Measurements from ENCODE around the gene OR5A1.

OR5A1 gene

DNA sequence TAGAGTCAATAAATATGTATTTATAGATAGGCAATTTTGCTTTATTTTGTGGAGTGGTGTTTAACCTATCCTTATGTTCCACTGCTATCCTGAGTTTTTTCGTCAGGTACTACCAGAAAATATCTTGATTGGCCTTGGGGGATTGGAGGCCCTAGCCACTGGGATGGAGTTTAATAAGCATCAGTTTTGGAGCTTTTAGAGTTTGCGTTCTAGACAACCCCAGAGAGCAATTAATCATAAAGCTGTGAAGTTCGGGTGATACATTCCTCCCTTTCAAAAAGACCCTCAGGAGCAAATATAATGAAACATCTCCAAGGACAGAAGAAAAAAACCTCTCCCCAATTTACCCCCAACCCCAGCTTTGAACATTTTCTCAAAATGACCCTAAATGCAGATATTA, at the start of gene OR5A1:
Gene OR5A1, plus strand, starts transcription at position 301 of the 400 bp plus-strand sequence. CDS start 6,700 bp downstream, outside the sequence.
- H3K4me1 ChIP-seq (ENCODE audit: control insufficient read depth, insufficient read depth, low read length) = no peaks in the 10 kb centered on the region

GRCh38 chr11:59394186-59394585, 42.1 kb upstream of the OR5A1 start:
- H3K9ac ChIP-seq (ENCODE audit: low read length) = no peak overlapping the region
- no peaks in the 10 kb centered on the region for H3K36me3 ChIP-seq (ENCODE audit: control insufficient read depth, insufficient read depth, low read length)
- H3K27ac ChIP-seq (ENCODE audit: low read depth, low read length) = no peak overlapping the region
- no peaks in the 10 kb centered on the region for H3K27me3 ChIP-seq (ENCODE audit: control insufficient read depth, insufficient read depth, low read length)
- no peaks in the 10 kb centered on the region for H3K4me1 ChIP-seq (ENCODE audit: control insufficient read depth, insufficient read depth, low read length)
- H3K4me3 ChIP-seq (ENCODE audit: low read length) = no peak overlapping the region

More for the DNA sequence above, at the start of gene OR5A1:
- no peak within 1 kb of the TSS for H3K9ac ChIP-seq (ENCODE audit: low read length)
- no peak within 1 kb of the TSS for H3K27ac ChIP-seq (ENCODE audit: low read depth, low read length)
- no peaks in the 10 kb centered on the region for H3K27me3 ChIP-seq (ENCODE audit: control insufficient read depth, insufficient read depth, low read length)
- no peak within 1 kb of the TSS for H3K4me3 ChIP-seq (ENCODE audit: low read length)
- H3K36me3 ChIP-seq (ENCODE audit: control insufficient read depth, insufficient read depth, low read length) = no peaks in the 10 kb centered on the region

- Histone ChIP-seq H3K27ac (ENCODE audit: low read depth, low read length) (no peak overlapping the region), H3K27me3 (ENCODE audit: control insufficient read depth, insufficient read depth, low read length) (no peaks in the 10 kb centered on the region), H3K4me3 (ENCODE audit: low read length) (no peak overlapping the region), H3K36me3 (ENCODE audit: control insufficient read depth, insufficient read depth, low read length) (no peaks in the 10 kb centered on the region), H3K4me1 (ENCODE audit: control insufficient read depth, insufficient read depth, low read length) (no peaks in the 10 kb centered on the region), H3K9ac (ENCODE audit: low read length) (no peak overlapping the region)
Measured at GRCh38 chr11:59400461-59401261, 35.6 kb upstream of the OR5A1 start.

- no peak overlapping the region for H3K4me3 ChIP-seq (ENCODE audit: low read length)
- H3K27me3 ChIP-seq (ENCODE audit: control insufficient read depth, insufficient read depth, low read length) = no peaks in the 10 kb centered on the region
- H3K27ac ChIP-seq (ENCODE audit: low read depth, low read length) = no peak overlapping the region
- H3K36me3 ChIP-seq (ENCODE audit: control insufficient read depth, insufficient read depth, low read length) = no peaks in the 10 kb centered on the region
- no peaks in the 10 kb centered on the region for H3K4me1 ChIP-seq (ENCODE audit: control insufficient read depth, insufficient read depth, low read length)
- H3K9ac ChIP-seq (ENCODE audit: low read length) = no peak overlapping the region
Measured at GRCh38 chr11:59401262-59401552, 35.1 kb upstream of the OR5A1 start.

DNA sequence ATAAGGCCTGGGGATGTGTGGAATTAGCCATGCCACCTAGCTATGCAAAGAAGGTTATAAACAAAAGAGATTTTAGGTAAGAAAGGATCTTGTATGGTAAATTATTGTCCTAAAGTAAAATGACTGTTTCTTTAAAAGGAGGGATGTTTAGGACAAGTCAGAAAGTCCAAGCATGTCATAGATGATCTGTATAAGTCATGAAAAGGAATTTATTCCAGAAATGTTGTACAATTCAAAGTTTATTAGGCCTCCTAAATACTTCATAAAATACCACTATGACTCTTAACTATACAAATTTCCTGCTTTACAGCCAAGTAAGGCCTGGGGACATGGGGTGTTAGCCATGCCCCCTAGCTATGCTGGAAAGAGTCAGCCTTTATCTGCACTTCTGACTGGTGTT, 32.7 kb upstream of the OR5A1 start:
- H3K4me3 ChIP-seq (ENCODE audit: low read length) = no peak overlapping the region
- no peaks in the 10 kb centered on the region for H3K36me3 ChIP-seq (ENCODE audit: control insufficient read depth, insufficient read depth, low read length)
- H3K27me3 ChIP-seq (ENCODE audit: control insufficient read depth, insufficient read depth, low read length) = no peaks in the 10 kb centered on the region
- H3K9ac ChIP-seq (ENCODE audit: low read length) = no peak overlapping the region
- H3K27ac ChIP-seq (ENCODE audit: low read depth, low read length) = no peak overlapping the region
- H3K4me1 ChIP-seq (ENCODE audit: control insufficient read depth, insufficient read depth, low read length) = no peaks in the 10 kb centered on the region

DNA sequence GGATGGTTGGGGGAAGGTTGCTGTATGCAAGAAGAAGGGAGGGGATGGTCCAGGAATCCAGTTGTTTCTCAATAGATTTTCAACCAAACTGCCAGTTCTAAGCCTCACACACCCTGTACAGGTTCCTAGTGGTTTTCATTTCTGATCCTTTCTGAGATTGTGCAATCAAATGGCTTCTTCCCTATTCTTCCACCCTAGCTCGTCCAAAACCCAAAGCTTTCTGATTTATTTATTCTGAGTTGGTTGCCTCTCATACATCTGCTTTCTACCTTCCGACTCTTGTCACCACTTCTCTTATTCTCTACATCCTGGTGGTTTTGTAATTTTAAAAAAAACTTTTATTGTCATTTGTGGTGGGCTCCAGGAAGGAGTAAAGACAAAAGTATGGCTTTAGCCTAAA, 22.6 kb upstream of the OR5A1 start:
- no peaks in the 10 kb centered on the region for H3K27me3 ChIP-seq (ENCODE audit: control insufficient read depth, insufficient read depth, low read length)
- no peak overlapping the region for H3K27ac ChIP-seq (ENCODE audit: low read depth, low read length)
- H3K4me3 ChIP-seq (ENCODE audit: low read length) = no peak overlapping the region
- no peak overlapping the region for H3K9ac ChIP-seq (ENCODE audit: low read length)
- H3K4me1 ChIP-seq (ENCODE audit: control insufficient read depth, insufficient read depth, low read length) = no peaks in the 10 kb centered on the region
- no peaks in the 10 kb centered on the region for H3K36me3 ChIP-seq (ENCODE audit: control insufficient read depth, insufficient read depth, low read length)

GRCh38 chr11:59415111-59415510, 21.2 kb upstream of the OR5A1 start:
- Histone ChIP-seq H3K36me3 (ENCODE audit: control insufficient read depth, insufficient read depth, low read length) (no peaks in the 10 kb centered on the region), H3K4me1 (ENCODE audit: control insufficient read depth, insufficient read depth, low read length) (no peaks in the 10 kb centered on the region), H3K4me3 (ENCODE audit: low read length) (no peak overlapping the region), H3K9ac (ENCODE audit: low read length) (no peak overlapping the region), H3K27ac (ENCODE audit: low read depth, low read length) (no peak overlapping the region), H3K27me3 (ENCODE audit: control insufficient read depth, insufficient read depth, low read length) (no peaks in the 10 kb centered on the region)

GRCh38 chr11:59416613-59417012, 19.7 kb upstream of the OR5A1 start:
- Histone ChIP-seq H3K4me3 (ENCODE audit: low read length) (no peak overlapping the region), H3K9ac (ENCODE audit: low read length) (no peak overlapping the region), H3K4me1 (ENCODE audit: control insufficient read depth, insufficient read depth, low read length) (no peaks in the 10 kb centered on the region), H3K27ac (ENCODE audit: low read depth, low read length) (no peak overlapping the region), H3K27me3 (ENCODE audit: control insufficient read depth, insufficient read depth, low read length) (no peaks in the 10 kb centered on the region), H3K36me3 (ENCODE audit: control insufficient read depth, insufficient read depth, low read length) (no peaks in the 10 kb centered on the region)

DNA sequence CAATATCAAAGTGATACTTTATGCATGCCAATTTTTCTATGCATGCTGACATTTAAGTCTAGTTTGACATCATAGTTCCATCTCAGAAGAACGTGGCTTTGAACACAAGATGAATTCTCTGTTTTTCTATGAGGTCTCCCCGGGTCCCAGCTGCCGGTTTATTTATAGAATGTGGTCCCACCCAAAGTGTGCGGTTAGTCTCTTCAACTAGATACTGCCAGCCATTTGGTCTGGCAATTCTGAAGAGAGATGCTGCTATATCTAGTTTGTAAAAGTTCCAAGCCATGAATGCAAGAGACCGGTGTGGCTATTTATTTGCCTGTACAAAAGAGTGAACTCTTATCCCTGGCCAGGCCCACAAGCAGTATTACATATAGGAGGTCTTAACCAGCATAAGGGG, 19.2 kb upstream of the OR5A1 start:
- Histone ChIP-seq H3K4me1 (ENCODE audit: control insufficient read depth, insufficient read depth, low read length) (no peaks in the 10 kb centered on the region), H3K27me3 (ENCODE audit: control insufficient read depth, insufficient read depth, low read length) (no peaks in the 10 kb centered on the region), H3K9ac (ENCODE audit: low read length) (no peak overlapping the region), H3K36me3 (ENCODE audit: control insufficient read depth, insufficient read depth, low read length) (no peaks in the 10 kb centered on the region), H3K4me3 (ENCODE audit: low read length) (no peak overlapping the region), H3K27ac (ENCODE audit: low read depth, low read length) (no peak overlapping the region)

- no peaks in the 10 kb centered on the region for H3K4me1 ChIP-seq (ENCODE audit: control insufficient read depth, insufficient read depth, low read length)
- no peaks in the 10 kb centered on the region for H3K36me3 ChIP-seq (ENCODE audit: control insufficient read depth, insufficient read depth, low read length)
- no peak overlapping the region for H3K9ac ChIP-seq (ENCODE audit: low read length)
- H3K4me3 ChIP-seq (ENCODE audit: low read length) = no peak overlapping the region
- no peak overlapping the region for H3K27ac ChIP-seq (ENCODE audit: low read depth, low read length)
- no peaks in the 10 kb centered on the region for H3K27me3 ChIP-seq (ENCODE audit: control insufficient read depth, insufficient read depth, low read length)
Measured at GRCh38 chr11:59418156-59418555, 18.1 kb upstream of the OR5A1 start.

DNA sequence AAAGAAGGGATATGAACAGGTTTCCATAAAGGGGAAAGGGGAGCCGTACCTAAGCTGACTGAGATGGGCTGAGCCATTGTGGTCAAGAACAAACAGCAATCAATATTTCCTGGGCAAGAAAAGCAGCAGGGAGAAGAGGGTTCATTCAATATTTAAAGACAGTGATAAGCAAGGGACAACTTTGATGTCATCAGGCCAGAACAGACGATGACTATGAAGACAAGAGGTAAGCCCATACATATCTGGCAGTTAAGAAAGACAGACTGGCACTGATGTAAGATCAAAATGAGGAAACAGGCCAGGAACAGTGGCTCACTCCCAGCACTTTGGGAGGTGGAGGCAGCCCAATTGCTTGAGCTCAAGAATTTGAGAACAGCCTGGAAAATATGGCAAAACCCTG, 12.4 kb upstream of the OR5A1 start:
- Histone ChIP-seq H3K9ac (ENCODE audit: low read length) (no peak overlapping the region), H3K4me1 (ENCODE audit: control insufficient read depth, insufficient read depth, low read length) (no peaks in the 10 kb centered on the region), H3K4me3 (ENCODE audit: low read length) (no peak overlapping the region)

GRCh38 chr11:59425131-59425530, 11.1 kb upstream of the OR5A1 start:
- Histone ChIP-seq H3K36me3 (ENCODE audit: control insufficient read depth, insufficient read depth, low read length) (no peaks in the 10 kb centered on the region), H3K4me3 (ENCODE audit: low read length) (no peak overlapping the region), H3K27me3 (ENCODE audit: control insufficient read depth, insufficient read depth, low read length) (no peaks in the 10 kb centered on the region), H3K9ac (ENCODE audit: low read length) (no peak overlapping the region), H3K27ac (ENCODE audit: low read depth, low read length) (no peak overlapping the region), H3K4me1 (ENCODE audit: control insufficient read depth, insufficient read depth, low read length) (no peaks in the 10 kb centered on the region)

More for the DNA sequence above, 12.4 kb upstream of the OR5A1 start:
- Histone ChIP-seq H3K27me3 (ENCODE audit: control insufficient read depth, insufficient read depth, low read length) (no peaks in the 10 kb centered on the region), H3K27ac (ENCODE audit: low read depth, low read length) (no peak overlapping the region), H3K36me3 (ENCODE audit: control insufficient read depth, insufficient read depth, low read length) (no peaks in the 10 kb centered on the region)

DNA sequence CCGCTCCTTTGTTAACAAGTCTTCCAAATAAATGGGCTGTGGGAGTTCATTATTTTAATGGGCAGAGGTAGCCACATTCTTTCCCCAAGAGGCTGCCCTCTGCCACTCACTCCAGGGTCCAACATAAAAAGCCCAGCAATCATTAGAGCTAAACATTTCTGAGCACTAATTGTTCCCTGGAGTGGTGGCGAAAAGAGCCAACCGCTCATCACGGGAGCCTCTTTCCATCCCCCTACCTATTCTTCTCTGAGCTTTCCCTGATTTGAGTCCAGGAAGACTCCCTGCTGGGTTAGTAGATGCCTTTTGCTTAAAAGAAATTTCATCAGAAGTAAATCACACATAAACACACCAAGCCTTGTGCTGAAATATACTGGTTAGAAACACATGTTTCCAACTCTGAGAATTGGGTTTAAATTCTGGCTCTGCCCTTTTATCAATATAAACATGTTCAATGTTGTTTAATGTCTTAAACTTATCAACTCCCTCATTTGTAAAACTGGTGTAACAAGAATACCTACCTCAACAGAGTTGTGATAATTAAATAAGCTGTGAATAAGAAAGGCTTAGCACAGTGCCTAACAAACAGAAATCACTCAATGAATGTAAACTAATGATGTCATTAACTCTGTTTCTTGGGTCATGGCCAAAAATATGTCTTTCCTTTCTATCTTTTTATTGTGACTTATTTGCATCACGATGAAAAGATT, 9.8 kb upstream of the OR5A1 start, which contains the start of gene OR5A2:
Gene OR5A2, minus strand, starts transcription at position 53 of the 707 bp plus-strand sequence. CDS start 3,460 bp downstream, outside the sequence.
- Histone ChIP-seq H3K9ac (ENCODE audit: low read length) (no peak within 1 kb of the TSS), H3K36me3 (ENCODE audit: control insufficient read depth, insufficient read depth, low read length) (no peaks in the 10 kb centered on the region), H3K27ac (ENCODE audit: low read depth, low read length) (no peak within 1 kb of the TSS), H3K4me1 (ENCODE audit: control insufficient read depth, insufficient read depth, low read length) (no peaks in the 10 kb centered on the region), H3K27me3 (ENCODE audit: control insufficient read depth, insufficient read depth, low read length) (no peaks in the 10 kb centered on the region), H3K4me3 (ENCODE audit: low read length) (no peak within 1 kb of the TSS)
